Lower leg skin (tissue), 3 donors: ENCODE measurements around the gene PRRT1.

Experiments used
- CTCF ChIP-seq, 3 donors: fragments of 450-650 bp; IDR thresholded peaks; one replicate each; pipeline ENCODE4 v1.5.1; 2016; ENCODE audit warnings: antibody characterized with exemption in 3 of 3, mild to moderate bottlenecking in 3 of 3, moderate library complexity in 2 of 3
- POLR2A ChIP-seq, 2 donors: fragments of 450-650 bp; IDR thresholded peaks; one replicate each; pipeline ENCODE4 v1.6.1; 2016 to 2017; ENCODE audit warnings: antibody characterized with exemption in 2 of 2, mild to moderate bottlenecking in 1 of 2, moderate library complexity in 1 of 2

- TF ChIP-seq CTCF (IDR thresholded peaks at IDR 0.05) (no peak), POLR2A (IDR thresholded peaks at IDR 0.05) (no peak)
These were observed 1.2 kb upstream of the PRRT1 start for GRCh38 chr6:32152769-32153563.
